ENCODE data around the gene AFAP1L2.

GRCh38 chr10:114347791-114348190 lies 56.5 kb downstream of the AFAP1L2 start:
- TF ChIP-seq, protein P1, sequence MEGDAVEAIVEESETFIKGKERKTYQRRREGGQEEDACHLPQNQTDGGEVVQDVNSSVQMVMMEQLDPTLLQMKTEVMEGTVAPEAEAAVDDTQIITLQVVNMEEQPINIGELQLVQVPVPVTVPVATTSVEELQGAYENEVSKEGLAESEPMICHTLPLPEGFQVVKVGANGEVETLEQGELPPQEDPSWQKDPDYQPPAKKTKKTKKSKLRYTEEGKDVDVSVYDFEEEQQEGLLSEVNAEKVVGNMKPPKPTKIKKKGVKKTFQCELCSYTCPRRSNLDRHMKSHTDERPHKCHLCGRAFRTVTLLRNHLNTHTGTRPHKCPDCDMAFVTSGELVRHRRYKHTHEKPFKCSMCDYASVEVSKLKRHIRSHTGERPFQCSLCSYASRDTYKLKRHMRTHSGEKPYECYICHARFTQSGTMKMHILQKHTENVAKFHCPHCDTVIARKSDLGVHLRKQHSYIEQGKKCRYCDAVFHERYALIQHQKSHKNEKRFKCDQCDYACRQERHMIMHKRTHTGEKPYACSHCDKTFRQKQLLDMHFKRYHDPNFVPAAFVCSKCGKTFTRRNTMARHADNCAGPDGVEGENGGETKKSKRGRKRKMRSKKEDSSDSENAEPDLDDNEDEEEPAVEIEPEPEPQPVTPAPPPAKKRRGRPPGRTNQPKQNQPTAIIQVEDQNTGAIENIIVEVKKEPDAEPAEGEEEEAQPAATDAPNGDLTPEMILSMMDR (IDR thresholded peaks at IDR 0.05; ENCODE audit: insufficient read depth, low read length, poor library complexity, severe bottlenecking) = no peak
- no peak for TF ChIP-seq EZH2phosphoT487 (conservative IDR thresholded peaks at IDR 0.05; ENCODE audit: low read length)

Data from SU-DHL-6 (cell line).